ENCODE measurements around the gene PRDM7. TPM values are rescaled to one million over a fixed set of nuclear protein-coding genes. Genes with fewer than 3 reads are reported as not detected.

The PRDM7 gene
- total and polyA plus RNA-seq, 2 of the 8 experiments (the other 6 are each of a cell fraction or from before 2014, with no cell fraction given): 0.02 TPM; not detected in 1

DNA sequence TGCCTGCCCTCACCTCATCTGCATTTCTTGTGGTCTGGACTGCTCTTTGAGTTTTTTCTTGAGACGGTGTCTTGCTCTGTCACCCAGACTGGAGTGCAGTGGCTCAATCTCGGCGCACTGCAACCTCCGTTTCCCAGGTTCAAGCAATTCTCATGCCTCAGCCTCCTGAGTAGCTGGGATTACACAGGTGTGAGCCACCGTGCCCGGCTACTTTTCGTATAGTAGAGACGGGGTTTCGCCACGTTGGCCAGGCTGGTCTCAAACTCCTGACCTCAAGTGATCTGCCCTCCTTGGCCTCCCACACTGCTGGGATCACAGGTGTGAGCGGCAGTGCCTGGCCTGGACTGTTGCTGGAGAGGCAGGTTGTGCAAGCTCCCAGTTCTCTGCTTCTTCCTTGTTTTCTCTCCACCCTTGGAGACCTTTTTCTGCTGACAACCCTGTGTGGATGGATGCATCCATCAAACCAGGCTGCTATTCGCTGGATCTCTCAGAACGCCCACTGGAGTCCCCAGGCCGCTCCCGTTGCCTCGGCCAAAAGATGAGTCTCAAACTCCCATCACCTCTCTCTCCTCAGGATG lies 35.1 kb downstream of the PRDM7 start:
- no peaks in the 10 kb centered on the region for H3K9me3 ChIP-seq (ENCODE audit: insufficient read depth in 2 of 2, low read depth in 1 of 2, low read length in 1 of 2)
- no peak overlapping the region for H2BK15ac ChIP-seq (ENCODE audit: low read length)
- H2AFZ ChIP-seq (ENCODE audit: low read length): no peak overlapping the region
- FAIRE-seq: no peak
- H3K27me3 ChIP-seq (replicated peaks in 1 of 4; ENCODE audit: control insufficient read depth in 3 of 4, extremely low read depth in 1 of 4, insufficient read depth in 3 of 4, low read length in 3 of 4): no peaks in the 10 kb centered on the region
- no peak overlapping the region for H4K8ac ChIP-seq (ENCODE audit: extremely low read depth, insufficient read depth, low read length)
- ChIA-PET POLR2A (ENCODE audit: partially characterized antibody) (interaction anchor here (0.9 to 2.8 kb wide), 2 partner anchors 21 to 36 kb away, joined by 3 to 8 read pairs; no protein-coding TSS in a partner anchor), CTCF (ENCODE audit: partially characterized antibody) (interaction anchor here (1.3 kb wide), 1 partner anchor 9 kb away, joined by 3 read pairs; no protein-coding TSS in a partner anchor)
- H3K56ac ChIP-seq (replicated peaks; ENCODE audit: insufficient read length, low read depth, low read length): no peak overlapping the region
- H3K4me2 ChIP-seq (ENCODE audit: insufficient read depth in 1 of 2, low read depth in 2 of 2, low read length in 2 of 2): no peak overlapping the region
- H2BK12ac ChIP-seq (ENCODE audit: low read depth, low read length): no peak overlapping the region
- no peak overlapping the region for H3K27ac ChIP-seq (ENCODE audit: low read depth, low read length)
- peaks cover 0 to 6% of the 10 kb centered on the region in 2 experiments for H4K20me1 ChIP-seq (replicated peaks in 1 of 2; ENCODE audit: control insufficient read depth in 1 of 2, insufficient read depth in 2 of 2, low read length in 2 of 2)
- H3K9ac ChIP-seq (replicated peaks in 1 of 4; ENCODE audit: extremely low read depth in 1 of 4, low read depth in 3 of 4, low read length in 3 of 4): no peak overlapping the region
- H3K4me1 ChIP-seq (replicated peaks in 1 of 4; ENCODE audit: control insufficient read depth in 3 of 4, insufficient read depth in 4 of 4, low read length in 3 of 4): peaks cover 0 to 6% (median 5%) of the 10 kb centered on the region in 4 experiments; a peak in 6 of 7 replicates
- no peak overlapping the region for H2AK5ac ChIP-seq (ENCODE audit: low read depth, low read length)
- no peaks in the 10 kb centered on the region for H3K23me2 ChIP-seq (ENCODE audit: low read depth, low read length)
- no peak overlapping the region for H4K5ac ChIP-seq (ENCODE audit: insufficient read length, low read depth, low read length)
- no peak overlapping the region for H2BK20ac ChIP-seq (ENCODE audit: low read length)
- H3K4ac ChIP-seq (replicated peaks; ENCODE audit: insufficient read length, low read depth, low read length): no peak overlapping the region
- WGBS, 2 experiments (ENCODE audit: extremely low coverage in 1 of 2, insufficient coverage in 1 of 2, insufficient read length in 1 of 2, insufficient replicate concordance in 2 of 2, low coverage in 1 of 2, low lambda C conversion rate in 2 of 2, missing lambda C conversion rate in 1 of 2): 97% methylated on average over 16 of the region's 16 CpGs; no CpG with 5 or more reads in 1 of the 2 experiments
- peaks cover 2% of the 10 kb centered on the region; the same call in 1 of the 2 replicates for H3K79me1 ChIP-seq (ENCODE audit: low read depth, low read length)
- no peak overlapping the region for H3K14ac ChIP-seq (ENCODE audit: insufficient read length)
- H3K79me2 ChIP-seq (ENCODE audit: control insufficient read depth in 1 of 2, insufficient read depth in 2 of 2, low read length in 2 of 2): no peaks in the 10 kb centered on the region
- H3K23ac ChIP-seq (ENCODE audit: insufficient read length): no peak overlapping the region
- no peak overlapping the region for H3K4me3 ChIP-seq (ENCODE audit: extremely low read depth in 1 of 4, insufficient read depth in 2 of 4, low read depth in 3 of 4, low read length in 4 of 4)
- H3K18ac ChIP-seq (ENCODE audit: extremely low read depth, low read length): no peak overlapping the region
- no peak overlapping the region for H2BK5ac ChIP-seq (ENCODE audit: low read depth, low read length)
- no peak overlapping the region for H2BK120ac ChIP-seq (replicated peaks; ENCODE audit: low read depth, low read length)
- TF ChIP-seq, protein P1, sequence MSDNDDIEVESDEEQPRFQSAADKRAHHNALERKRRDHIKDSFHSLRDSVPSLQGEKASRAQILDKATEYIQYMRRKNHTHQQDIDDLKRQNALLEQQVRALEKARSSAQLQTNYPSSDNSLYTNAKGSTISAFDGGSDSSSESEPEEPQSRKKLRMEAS (IDR thresholded peaks at IDR 0.05): no peak
- TF ChIP-seq PHF8 (conservative IDR thresholded peaks at IDR 0.05; ENCODE audit: low read depth, low read length): no peak
- TF ChIP-seq BCL11A (IDR thresholded peaks at IDR 0.05; ENCODE audit: low read depth in 2 of 2, low read length in 2 of 2): no peak
- H4K91ac ChIP-seq (replicated peaks; ENCODE audit: insufficient read length, low read length): no peak overlapping the region
- H3K36me3 ChIP-seq (ENCODE audit: control insufficient read depth in 2 of 4, insufficient read depth in 4 of 4, low read length in 3 of 4): peaks cover 7 to 15% (median 11%) of the 10 kb centered on the region in 4 experiments; a peak in 6 of 8 replicates
- DNase-seq (ENCODE audit: low read depth in 1 of 2, low spot score in 2 of 2): no peak

All from H1 (cell line).